Activated T-cell treated with anti-CD3 and anti-CD28 coated beads, Interleukin-2, amount 50 U/mL, for 24 hours (primary cell): Measurements from ENCODE around the gene FRRS1L.
A peak's percentile ranks its signal among the peaks of the same experiment; 100 is the strongest.
"Not testable (repeated sequence)": the region's sequence is repeated elsewhere in the genome, so short reads cannot be mapped to it uniquely, and the experiment has no call there.

Experiments
- DNase-seq: peaks from one replicate; pipeline ENCODE4 v3.0.0-alpha.2; 2020
- H3K27ac Mint-ChIP-seq: 2 replicates; pipeline ENCODE4 v1.8.0; 2020; ENCODE audit warnings: mild to moderate bottlenecking, mixed read lengths
- H3K27me3 Mint-ChIP-seq: 2 replicates; pipeline ENCODE4 v1.8.0; 2020; ENCODE audit warnings: mixed read lengths
- H3K36me3 Mint-ChIP-seq: 2 replicates; pipeline ENCODE4 v1.8.0; 2020; ENCODE audit warnings: low read depth, mixed read lengths
- H3K4me1 Mint-ChIP-seq: 2 replicates; pipeline ENCODE4 v1.8.0; 2020; ENCODE audit warnings: low read depth, mixed read lengths
- H3K4me3 Mint-ChIP-seq: 2 replicates; pipeline ENCODE4 v1.8.0; 2020; ENCODE audit warnings: mild to moderate bottlenecking, moderate library complexity, mixed read lengths
- H3K9me3 Mint-ChIP-seq: 2 replicates; pipeline ENCODE4 v1.8.0; 2020; ENCODE audit warnings: mixed read lengths

The FRRS1L gene

DNA sequence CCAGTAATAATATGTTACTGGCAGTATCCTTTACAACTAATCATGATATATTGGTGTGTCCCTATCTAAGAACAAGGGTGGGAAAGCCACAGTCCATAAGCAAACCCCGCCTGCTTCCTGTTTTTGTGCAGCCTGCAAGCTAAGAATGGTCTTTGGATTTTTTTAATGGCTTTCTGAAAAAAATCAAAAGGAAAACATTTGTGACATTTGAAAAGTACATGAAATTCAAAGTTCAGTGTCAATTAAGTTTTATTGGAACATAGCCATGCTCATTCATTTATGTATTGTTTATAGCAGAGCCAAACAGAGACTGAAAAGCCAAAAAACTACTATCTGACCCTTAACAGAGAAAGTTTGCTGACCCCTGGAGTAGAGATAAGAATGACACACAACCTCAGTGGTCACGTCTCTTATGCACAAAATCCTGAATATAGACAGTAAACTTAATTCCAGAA is 34.5 kb downstream of the FRRS1L start:
- H3K4me3 Mint-ChIP-seq: no peak overlapping the region
- H3K27ac Mint-ChIP-seq: no peak overlapping the region
- H3K9me3 Mint-ChIP-seq: no peaks in the 10 kb centered on the region
- no peaks in the 10 kb centered on the region for H3K36me3 Mint-ChIP-seq
- no peak for DNase-seq
- peaks cover 3% of the 10 kb centered on the region for H3K27me3 Mint-ChIP-seq
- H3K4me1 Mint-ChIP-seq: peaks cover 1% of the 10 kb centered on the region

- H3K4me3 Mint-ChIP-seq: no peak overlapping the region
- no peaks in the 10 kb centered on the region for H3K27me3 Mint-ChIP-seq
- H3K4me1 Mint-ChIP-seq: peaks cover 1% of the 10 kb centered on the region
- no peak for DNase-seq
- H3K36me3 Mint-ChIP-seq: no peaks in the 10 kb centered on the region
- no peak overlapping the region for H3K27ac Mint-ChIP-seq
- H3K9me3 Mint-ChIP-seq: no peaks in the 10 kb centered on the region
These were observed 37.4 kb downstream of the FRRS1L start for GRCh38 chr9:109129470-109130197.

GRCh38 chr9:109126671-109127070 is 40.4 kb downstream of the FRRS1L start:
- H3K27ac Mint-ChIP-seq, H3K4me3 Mint-ChIP-seq, H3K9me3 Mint-ChIP-seq, H3K4me1 Mint-ChIP-seq, H3K36me3 Mint-ChIP-seq, H3K27me3 Mint-ChIP-seq, DNase-seq: not testable (repeated sequence)

DNA sequence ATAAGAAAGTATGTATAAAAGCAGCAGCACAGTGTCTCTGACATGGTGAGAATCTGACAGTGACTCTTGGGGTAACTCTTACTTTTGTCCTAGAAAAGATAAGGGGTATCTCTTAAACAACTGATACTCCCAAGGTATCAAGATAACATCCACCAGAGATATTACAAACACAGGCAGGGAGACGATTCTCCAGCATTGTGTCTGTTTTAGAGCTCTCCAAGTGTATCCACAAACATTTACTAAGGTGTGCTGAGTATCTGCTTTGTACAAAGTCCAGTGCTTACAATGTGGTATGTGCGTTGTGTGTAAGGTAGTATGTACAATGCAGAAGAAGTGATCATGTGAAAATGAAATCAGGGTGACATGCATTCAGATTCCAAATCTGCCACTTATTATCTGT is 42.9 kb downstream of the FRRS1L start:
- Mint-ChIP-seq H3K27me3 (no peaks in the 10 kb centered on the region), H3K9me3 (no peaks in the 10 kb centered on the region), H3K27ac (no peak overlapping the region), H3K4me3 (no peak overlapping the region), H3K36me3 (peaks cover under 1% of the 10 kb centered on the region), H3K4me1 (peaks cover 10% of the 10 kb centered on the region)
- DNase-seq: no peak

DNA sequence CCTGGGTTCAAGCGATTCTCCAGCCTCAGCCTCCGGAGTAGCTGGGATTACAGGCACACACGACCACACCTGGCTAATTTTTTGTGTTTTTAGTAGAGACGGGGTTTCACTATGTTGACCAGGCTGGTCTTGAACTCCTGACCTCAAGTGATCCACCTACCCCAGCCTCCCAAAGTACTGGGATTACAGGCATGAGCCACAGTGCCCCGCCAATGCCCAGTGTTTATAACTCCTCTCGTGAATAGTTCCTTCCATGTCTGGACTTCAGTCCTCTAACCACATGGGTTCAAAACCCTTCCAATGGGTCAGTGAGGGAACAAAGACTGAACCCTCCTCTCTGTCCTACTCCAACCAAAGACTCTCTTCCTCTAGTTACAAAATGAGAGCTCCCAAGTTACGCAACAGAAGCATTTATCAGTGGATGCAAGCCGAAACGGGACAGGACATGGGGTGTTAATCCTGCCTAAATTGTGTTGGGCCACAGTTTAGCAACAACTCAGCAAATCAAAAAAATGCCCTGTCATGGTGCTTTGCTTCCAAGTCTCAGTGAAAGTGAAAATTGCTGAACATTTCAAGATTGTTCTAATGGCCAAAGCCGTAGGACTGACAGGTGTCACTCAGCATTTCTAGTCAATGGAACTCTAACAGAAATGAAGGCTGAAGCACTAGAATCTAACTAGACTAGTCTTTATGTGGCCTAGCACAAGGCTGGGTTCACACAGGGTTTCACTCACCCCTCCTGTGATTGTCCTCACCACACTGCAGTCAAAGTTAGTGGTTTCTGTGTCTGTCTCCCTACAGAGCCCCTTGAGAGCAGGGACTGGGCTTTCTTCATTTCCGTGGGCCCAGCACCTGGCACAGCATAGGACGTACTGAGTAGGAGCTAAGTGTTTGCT is 44.1 kb downstream of the FRRS1L start:
- Mint-ChIP-seq H3K4me1 (peaks cover 16% of the 10 kb centered on the region), H3K27ac (no peak overlapping the region), H3K4me3 (no peak overlapping the region), H3K36me3 (peaks cover 12% of the 10 kb centered on the region), H3K27me3 (no peaks in the 10 kb centered on the region), H3K9me3 (no peaks in the 10 kb centered on the region)
- DNase-seq: no peak

- no peak for DNase-seq
- no peak overlapping the region for H3K4me3 Mint-ChIP-seq
- no peak overlapping the region for H3K27ac Mint-ChIP-seq
- H3K36me3 Mint-ChIP-seq: peaks cover 25% of the 10 kb centered on the region
- peaks cover 32% of the 10 kb centered on the region for H3K4me1 Mint-ChIP-seq
- no peaks in the 10 kb centered on the region for H3K27me3 Mint-ChIP-seq
- no peaks in the 10 kb centered on the region for H3K9me3 Mint-ChIP-seq
These were observed 45.7 kb downstream of the FRRS1L start for GRCh38 chr9:109121232-109121796.

GRCh38 chr9:109120204-109120789 is 46.8 kb downstream of the FRRS1L start:
- Mint-ChIP-seq H3K4me1 (peaks cover 39% of the 10 kb centered on the region), H3K9me3 (no peaks in the 10 kb centered on the region), H3K27ac (peak overlapping the region; percentile 92), H3K36me3 (peaks cover 31% of the 10 kb centered on the region), H3K27me3 (no peaks in the 10 kb centered on the region), H3K4me3 (peak overlapping the region; percentile 92)
- no peak for DNase-seq

DNA sequence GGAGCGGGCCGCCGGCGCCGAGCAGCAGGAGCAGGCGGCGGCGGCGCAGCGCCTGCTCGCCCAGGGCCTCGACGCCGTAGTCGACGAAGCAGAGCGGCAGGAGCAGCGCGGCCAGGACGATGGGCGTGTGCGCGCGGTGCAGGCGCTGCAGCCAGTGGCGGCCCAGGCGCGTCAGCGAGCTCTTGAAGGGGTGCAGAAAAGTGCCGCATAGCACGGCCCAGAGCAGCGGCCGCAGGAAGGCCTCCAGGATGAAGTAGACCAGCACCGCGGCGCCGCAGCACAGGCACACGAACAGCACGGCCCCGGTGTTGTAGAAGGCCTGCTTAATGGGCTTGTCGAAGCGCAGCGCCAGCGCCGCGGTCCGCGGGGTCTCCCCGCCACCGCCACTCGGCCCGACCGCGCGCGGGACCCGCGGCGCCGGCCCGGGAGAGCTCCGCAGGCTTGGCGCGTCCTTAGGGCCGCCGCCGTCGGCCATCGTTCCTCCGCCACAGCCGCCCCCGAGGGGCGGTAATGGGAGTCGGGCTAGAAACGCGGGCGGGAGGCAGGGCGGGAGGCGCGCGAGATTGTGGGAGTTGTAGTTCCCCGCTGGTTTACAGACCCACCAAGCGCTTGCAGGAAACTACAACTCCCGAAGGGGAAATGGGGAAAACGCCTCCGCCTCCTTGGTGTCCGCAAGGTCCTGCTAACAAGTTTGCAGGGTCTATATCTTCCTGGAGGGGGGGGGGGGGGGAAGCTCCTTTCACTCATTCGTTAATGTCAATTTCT is 47.4 kb downstream of the FRRS1L start, which contains the start of gene TMEM245:
TSS of gene TMEM245 (minus strand) at position 509 of the 765 bp plus-strand sequence. CDS start at position 475, 34 bp downstream.
- H3K4me3 Mint-ChIP-seq: peak within 1 kb of the TSS; percentile 92
- peak; percentile 91 for DNase-seq
- peak within 1 kb of the TSS; percentile 92 for H3K27ac Mint-ChIP-seq
- no peaks in the 10 kb centered on the region for H3K27me3 Mint-ChIP-seq
- H3K4me1 Mint-ChIP-seq: peaks cover 46% of the 10 kb centered on the region
- H3K9me3 Mint-ChIP-seq: no peaks in the 10 kb centered on the region
- peaks cover 36% of the 10 kb centered on the region for H3K36me3 Mint-ChIP-seq

GRCh38 chr9:109118808-109119438 is 48.1 kb downstream of the FRRS1L start:
- Mint-ChIP-seq H3K36me3 (peaks cover 42% of the 10 kb centered on the region), H3K4me3 (peak overlapping the region; percentile 92), H3K4me1 (peaks cover 53% of the 10 kb centered on the region), H3K27ac (peak overlapping the region; percentile 92), H3K9me3 (no peaks in the 10 kb centered on the region), H3K27me3 (no peaks in the 10 kb centered on the region)
- no peak for DNase-seq

- Mint-ChIP-seq H3K27ac (peak overlapping the region; percentile 92), H3K36me3 (peaks cover 47% of the 10 kb centered on the region), H3K27me3 (no peaks in the 10 kb centered on the region), H3K4me3 (peak overlapping the region; percentile 92), H3K9me3 (no peaks in the 10 kb centered on the region), H3K4me1 (peaks cover 61% of the 10 kb centered on the region)
- DNase-seq: peak; percentile 38
These were observed 48.9 kb downstream of the FRRS1L start for GRCh38 chr9:109117856-109118807.

GRCh38 chr9:109115931-109116526 is 51.0 kb downstream of the FRRS1L start:
- no peaks in the 10 kb centered on the region for H3K9me3 Mint-ChIP-seq
- H3K4me3 Mint-ChIP-seq: peak overlapping the region; percentile 23
- peaks cover 47% of the 10 kb centered on the region for H3K36me3 Mint-ChIP-seq
- peak overlapping the region; percentile 76 for H3K27ac Mint-ChIP-seq
- H3K4me1 Mint-ChIP-seq: peaks cover 80% of the 10 kb centered on the region
- no peak for DNase-seq
- no peaks in the 10 kb centered on the region for H3K27me3 Mint-ChIP-seq

DNA sequence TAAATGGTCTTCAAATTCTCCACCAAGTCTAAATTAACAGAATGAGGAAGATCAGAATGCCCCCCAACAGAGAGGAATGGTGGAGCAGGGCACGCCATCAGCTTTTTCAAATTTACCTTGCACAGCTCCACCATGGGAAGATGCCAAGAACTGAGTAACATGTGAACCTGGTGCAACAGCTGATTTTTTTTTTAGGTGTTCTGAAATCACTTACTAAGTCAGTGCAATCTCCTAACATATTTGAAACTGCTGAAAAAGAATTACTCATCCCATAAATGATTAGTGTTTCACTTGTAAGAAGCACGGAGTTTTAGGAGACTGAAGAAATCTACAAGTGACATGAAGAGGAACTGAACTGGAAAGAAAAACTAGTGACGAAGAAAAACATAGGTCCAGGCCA is 52.4 kb downstream of the FRRS1L start:
- no peak for DNase-seq
- no peaks in the 10 kb centered on the region for H3K9me3 Mint-ChIP-seq
- H3K36me3 Mint-ChIP-seq: peaks cover 47% of the 10 kb centered on the region
- peaks cover 84% of the 10 kb centered on the region for H3K4me1 Mint-ChIP-seq
- H3K4me3 Mint-ChIP-seq: peak overlapping the region; percentile 18
- no peaks in the 10 kb centered on the region for H3K27me3 Mint-ChIP-seq
- peak overlapping the region; percentile 81 for H3K27ac Mint-ChIP-seq
